H1 (cell line): ENCODE results near the gene MSANTD2. TPM values are rescaled to one million over a fixed set of nuclear protein-coding genes. Genes with fewer than 3 reads are reported as not detected.

ENCODE experiments used
- CTCF ChIA-PET: fragments of 300-600 bp; sonication (Branson Sonifier 250); formaldehyde crosslinking; loops from one replicate; lab custom pipeline; 2021; ENCODE audit not compliant: partially characterized antibody; lab: Charles Lee
- POLR2A ChIA-PET: fragments of 300-600 bp; sonication (Branson Sonifier 250); formaldehyde crosslinking; loops from one replicate; lab custom pipeline; 2021; ENCODE audit warnings: inconsistent platforms; ENCODE audit not compliant: partially characterized antibody; lab: Charles Lee
- DNase-seq, 2 experiments: peaks; one replicate each; pipeline versions ENCODE4 v3.0.0 to v3.0.0-alpha.2; 2010 to 2022; ENCODE audit warnings: low spot score in 2 of 2, low read depth in 1 of 2, mixed read lengths in 1 of 2
- FAIRE-seq: peaks from 2 replicates; lab custom pipeline; 2011; peaks lifted over from hg19 to GRCh38; lab: Jason Lieb, UNC
- H2AFZ ChIP-seq: 2 replicates; pipeline ENCODE4 v1.8.1; 2012; ENCODE audit warnings: low read length, inconsistent platforms
- H2AK5ac ChIP-seq: 2 replicates; pipeline ENCODE4 v1.6.1; 2013; ENCODE audit warnings: low read depth, low read length
- H2BK120ac ChIP-seq: replicated peaks from 2 replicates; pipeline ENCODE3; 2013; ENCODE audit warnings: low read depth, low read length, inconsistent platforms
- H2BK12ac ChIP-seq: 2 replicates; pipeline ENCODE4 v1.6.1; 2013; ENCODE audit warnings: low read depth, low read length
- H2BK15ac ChIP-seq: 2 replicates; pipeline ENCODE4 v1.6.1; 2013; ENCODE audit warnings: low read length
- H2BK20ac ChIP-seq: 2 replicates; pipeline ENCODE4 v1.6.1; 2013; ENCODE audit warnings: low read length
- H2BK5ac ChIP-seq: 2 replicates; pipeline ENCODE4 v1.6.1; 2013; ENCODE audit warnings: low read depth, low read length
- H3K14ac ChIP-seq: 2 replicates; pipeline ENCODE4 v1.6.1; 2013; ENCODE audit warnings: inconsistent platforms; ENCODE audit not compliant: insufficient read length
- H3K18ac ChIP-seq: 2 replicates; pipeline ENCODE4 v1.6.1; 2013; ENCODE audit warnings: low read length; ENCODE audit errors: extremely low read depth
- H3K23ac ChIP-seq: 2 replicates; pipeline ENCODE4 v1.6.1; 2013; ENCODE audit warnings: inconsistent platforms; ENCODE audit not compliant: insufficient read length
- H3K23me2 ChIP-seq: 2 replicates; pipeline ENCODE4 v1.6.1; 2013; ENCODE audit warnings: low read depth, low read length
- H3K27ac ChIP-seq: 2 replicates; pipeline ENCODE4 v1.6.1; 2011; ENCODE audit warnings: low read depth, low read length, inconsistent platforms
- H3K27me3 ChIP-seq, 4 experiments: replicated peaks in 1 of 4; 1 replicate in 1 of 4; 2 replicates in 3 of 4; pipeline versions ENCODE4 v1.6.1 to v1.8.1; 2011 to 2013; ENCODE audit warnings: low read length in 3 of 4, mild to moderate bottlenecking in 3 of 4, inconsistent platforms in 2 of 4, mixed read lengths in 2 of 4, moderate library complexity in 1 of 4; ENCODE audit not compliant: control insufficient read depth in 3 of 4, insufficient read depth in 3 of 4; ENCODE audit errors: extremely low read depth in 1 of 4
- H3K36me3 ChIP-seq, 4 experiments: 2 replicates each; pipeline versions ENCODE4 v1.6.1 to v1.8.1; 2011 to 2013; ENCODE audit warnings: mild to moderate bottlenecking in 4 of 4, low read length in 3 of 4, moderate library complexity in 2 of 4, control low read depth in 1 of 4, inconsistent platforms in 1 of 4; ENCODE audit not compliant: insufficient read depth in 4 of 4, control insufficient read depth in 2 of 4
- H3K4ac ChIP-seq: replicated peaks from 2 replicates; pipeline ENCODE3; 2013; ENCODE audit warnings: low read length, low read depth, mixed read lengths, inconsistent platforms; ENCODE audit not compliant: insufficient read length
- H3K4me1 ChIP-seq, 4 experiments: replicated peaks in 1 of 4; 1 replicate in 1 of 4; 2 replicates in 3 of 4; pipeline versions ENCODE4 v1.6.1 to v1.8.1; 2011 to 2013; ENCODE audit warnings: low read length in 3 of 4, inconsistent platforms in 2 of 4, mixed read lengths in 1 of 4; ENCODE audit not compliant: insufficient read depth in 4 of 4, control insufficient read depth in 3 of 4
- H3K4me2 ChIP-seq, 2 experiments: 2 replicates each; pipeline versions ENCODE4 v1.6.1 to v1.8.1; 2011 to 2013; ENCODE audit warnings: low read depth in 2 of 2, low read length in 2 of 2, control low read depth in 1 of 2, inconsistent platforms in 1 of 2, mild to moderate bottlenecking in 1 of 2; ENCODE audit not compliant: insufficient read depth in 1 of 2
- H3K4me3 ChIP-seq, 4 experiments: fragments of 200-600, 300-600 bp in 1 of 4; sonication (generic), shearing (Covaris generic), sonication (Bioruptor Twin) in 1 of 4; 2 replicates each; pipeline versions ENCODE4 v1.5.1 to v1.8.1; 2011 to 2016; ENCODE audit warnings: low read length in 4 of 4, low read depth in 3 of 4, control low read depth in 2 of 4, inconsistent platforms in 2 of 4, mild to moderate bottlenecking in 2 of 4, mixed read lengths in 1 of 4, moderate library complexity in 1 of 4; ENCODE audit not compliant: insufficient read depth in 2 of 4; ENCODE audit errors: extremely low read depth in 1 of 4
- H3K56ac ChIP-seq: replicated peaks from 2 replicates; pipeline ENCODE3; 2013; ENCODE audit warnings: low read depth, mild to moderate bottlenecking, mixed read lengths, low read length, inconsistent platforms; ENCODE audit not compliant: insufficient read length
- H3K79me1 ChIP-seq: 2 replicates; pipeline ENCODE4 v1.6.1; 2013; ENCODE audit warnings: low read depth, low read length, control low read depth
- H3K79me2 ChIP-seq, 2 experiments: 2 replicates each; pipeline versions ENCODE4 v1.6.1 to v1.8.1; 2012 to 2013; ENCODE audit warnings: low read length in 2 of 2, mild to moderate bottlenecking in 2 of 2, inconsistent platforms in 1 of 2; ENCODE audit not compliant: insufficient read depth in 2 of 2, control insufficient read depth in 1 of 2
- H3K9ac ChIP-seq, 4 experiments: replicated peaks in 1 of 4; 1 replicate in 1 of 4; 2 replicates in 3 of 4; pipeline versions ENCODE4 v1.6.1 to v1.8.1; 2011 to 2013; ENCODE audit warnings: low read depth in 3 of 4, low read length in 3 of 4, control low read depth in 2 of 4, mild to moderate bottlenecking in 2 of 4, moderate library complexity in 2 of 4, inconsistent platforms in 1 of 4; ENCODE audit errors: extremely low read depth in 1 of 4
- H3K9me3 ChIP-seq, 2 experiments: 2 replicates each; pipeline versions ENCODE4 v1.6.1 to v1.8.1; 2012 to 2013; ENCODE audit warnings: mild to moderate bottlenecking in 2 of 2, moderate library complexity in 2 of 2, control low read depth in 1 of 2, inconsistent platforms in 1 of 2, low read depth in 1 of 2, low read length in 1 of 2, mixed read lengths in 1 of 2; ENCODE audit not compliant: insufficient read depth in 2 of 2
- H4K20me1 ChIP-seq, 2 experiments: replicated peaks in 1 of 2; 2 replicates each; pipeline versions ENCODE3 to v1.8.1; 2011 to 2013; ENCODE audit warnings: inconsistent platforms in 2 of 2, low read length in 2 of 2, mild to moderate bottlenecking in 1 of 2; ENCODE audit not compliant: insufficient read depth in 2 of 2, control insufficient read depth in 1 of 2
- H4K5ac ChIP-seq: 2 replicates; pipeline ENCODE4 v1.6.1; 2013; ENCODE audit warnings: low read length, low read depth, mixed read lengths, inconsistent platforms; ENCODE audit not compliant: insufficient read length
- H4K8ac ChIP-seq: 2 replicates; pipeline ENCODE4 v1.8.0; 2013; ENCODE audit warnings: mild to moderate bottlenecking, moderate library complexity, low read length, inconsistent platforms; ENCODE audit not compliant: insufficient read depth; ENCODE audit errors: extremely low read depth
- H4K91ac ChIP-seq: replicated peaks from 2 replicates; pipeline ENCODE3; 2013; ENCODE audit warnings: low read length, mixed read lengths, inconsistent platforms; ENCODE audit not compliant: insufficient read length
- CHD2 ChIP-seq: IDR thresholded peaks from 2 replicates; pipeline ENCODE4 v1.6.1; 2012; ENCODE audit warnings: low read length, improper control_type of control experiment
- RNF2 ChIP-seq: fragments of 200-900, 300-1000 bp; sonication (generic); IDR thresholded peaks from 2 replicates; pipeline ENCODE4 v1.7.1; 2016; ENCODE audit warnings: borderline replicate concordance, low read depth, mild to moderate bottlenecking, antibody characterized with exemption, low read length; ENCODE audit not compliant: poor library complexity, severe bottlenecking; ENCODE audit errors: missing control alignments
- WGBS, 2 experiments: shearing (Covaris generic) in 1 of 2; methylation state at CpG; one replicate each; pipeline versions ENCODE4 v1.1.6 to v1.1.7; 2013 to 2015; ENCODE audit warnings: low lambda C conversion rate in 2 of 2, mixed read lengths in 2 of 2, inconsistent platforms in 1 of 2, low coverage in 1 of 2, missing lambda C conversion rate in 1 of 2; ENCODE audit not compliant: insufficient replicate concordance in 2 of 2, insufficient coverage in 1 of 2, insufficient read length in 1 of 2; ENCODE audit errors: extremely low coverage in 1 of 2, missing lambda C conversion rate in 1 of 2; 5-methylcytosine and 5-hydroxymethylcytosine counted together
- polyA plus RNA-seq, 7 experiments: library from polyadenylated mRNA; depleted of rRNA in 3 of 7; stranded (reverse) in 5 of 7; unstranded in 2 of 7; fragments of >200 nt in 5 of 7; fragments of 200-250 nt in 2 of 7; gene quantifications; 1 replicate in 5 of 7; 2 replicates in 1 of 7; 4 replicates in 1 of 7; pipeline versions ENCODE4 v1.2.1 to v1.2.3, GENCODE V29; 2011 to 2013; ENCODE audit warnings: missing spikeins in 2 of 7, mixed read lengths in 2 of 7
- total RNA-seq: library from RNA; stranded (reverse); fragmentation: NEBNext Ultra II Directional; extraction: Animal tissue kit (Norgen Biotek cat#: 25700); gene quantifications from 2 replicates; pipeline ENCODE4 v1.2.1, GENCODE V29; 2021

MSANTD2 gene
- total and polyA plus RNA-seq, 2 of the 8 experiments (the other 6 are each of a cell fraction or from before 2014, with no cell fraction given) = 8.2 to 15.9 TPM

DNA sequence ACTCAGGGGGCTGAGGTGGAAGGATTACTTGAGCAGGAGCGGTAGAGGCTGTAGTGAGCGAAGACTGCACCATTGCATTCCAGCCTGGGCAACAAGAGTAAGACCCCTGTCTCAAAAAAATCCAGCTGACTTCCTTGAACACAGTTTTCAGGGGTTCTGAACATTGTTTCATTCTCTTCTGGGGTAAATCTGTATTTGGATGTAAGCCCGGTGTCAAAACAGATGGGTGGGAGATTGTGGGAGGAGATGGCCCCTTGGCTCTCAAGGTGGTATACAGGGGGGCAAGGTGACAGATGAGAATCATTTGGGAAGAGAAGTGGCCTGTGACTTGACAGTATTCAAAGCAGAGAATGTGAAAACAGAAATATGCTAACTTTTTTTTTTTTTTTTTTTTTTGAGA, 42.9 kb downstream of the MSANTD2 start:
- peaks cover 0 to 3% (median 0%) of the 10 kb centered on the region in 4 experiments; a peak in 1 of 8 replicates for H3K36me3 ChIP-seq
- H2AFZ ChIP-seq = no peak overlapping the region
- H3K23ac ChIP-seq = no peak overlapping the region
- no peak overlapping the region for H2BK120ac ChIP-seq
- no peak overlapping the region for H3K18ac ChIP-seq
- no peak overlapping the region for H3K27ac ChIP-seq
- H2BK20ac ChIP-seq = no peak overlapping the region
- H4K8ac ChIP-seq = no peak overlapping the region
- DNase-seq = no peak
- H3K79me1 ChIP-seq = no peaks in the 10 kb centered on the region
- H2BK5ac ChIP-seq = no peak overlapping the region
- 0 out of 2 replicates have a peak overlapping the region, but pooled peaks have one; percentile 39 for H2BK12ac ChIP-seq
- peaks cover 14 to 27% of the 10 kb centered on the region in 2 experiments for H4K20me1 ChIP-seq
- H4K5ac ChIP-seq = no peak overlapping the region
- H2BK15ac ChIP-seq = peak overlapping the region; percentile 25; the same call in 1 of the 2 replicates
- CTCF ChIA-PET = interaction anchor here (0.5 to 28.0 kb wide), 12 partner anchors 18 to 342 kb away, joined by 3 to 382 read pairs (median 6); partner anchors contain the start of gene NRGN
- no peaks in the 10 kb centered on the region for H3K9me3 ChIP-seq
- H3K4ac ChIP-seq = no peak overlapping the region
- TF ChIP-seq CHD2 (no peak), RNF2 (peak; percentile 15)
- peaks cover 10% of the 10 kb centered on the region; the same call in 1 of the 2 replicates for H3K23me2 ChIP-seq
- no peak for FAIRE-seq
- H3K56ac ChIP-seq = no peak overlapping the region
- no peak overlapping the region; a peak in 1 of 4 replicates for H3K4me2 ChIP-seq
- 0 out of 2 replicates have a peak overlapping the region, but pooled peaks have one; percentile 42 for H2AK5ac ChIP-seq
- H3K4me3 ChIP-seq = no peak overlapping the region
- peaks cover 6 to 40% (median 26%) of the 10 kb centered on the region in 4 experiments for H3K4me1 ChIP-seq
- H4K91ac ChIP-seq = no peak overlapping the region
- 46% methylated on average over 3 of the region's 3 CpGs; no CpG with 5 or more reads in 1 of the 2 experiments for WGBS, 2 experiments
- H3K14ac ChIP-seq = no peak overlapping the region
- H3K9ac ChIP-seq = no peak overlapping the region
- H3K79me2 ChIP-seq = no peaks in the 10 kb centered on the region
- POLR2A ChIA-PET = interaction anchor here (0.6 to 3.1 kb wide), 4 partner anchors 12 to 87 kb away, joined by 3 to 13 read pairs (median 4); no protein-coding TSS in a partner anchor
- H3K27me3 ChIP-seq = peaks cover 88 to 100% (median 96%) of the 10 kb centered on the region in 4 experiments
